ENCODE results near the gene TUBB. TPM values are rescaled to one million over a fixed set of nuclear protein-coding genes. Genes with fewer than 3 reads are reported as not detected.

The TUBB gene
- 100 to 1,000 TPM; 483 to 700 TPM for total RNA-seq
- 1,000 to 10,000 TPM; 1,177 to 1,220 TPM for polyA plus RNA-seq (ENCODE audit: insufficient read length in 2 of 2)
- long read RNA-seq, donor 1, transcript TUBB-205 (4 exons, 2,670 nt): major isoform, 825 of 889 reads
- long read RNA-seq, donor 1, partial matches to known transcripts: 54 of 889 reads
- long read RNA-seq, donor 1, other reads (novel, unspliced or antisense): 6 of 889 reads
- long read RNA-seq, donor 2, transcript TUBB-205 (4 exons, 2,670 nt): major isoform, 264 of 343 reads
- long read RNA-seq, donor 2, partial matches to known transcripts: 79 of 343 reads
- long read RNA-seq, donor 2, other reads (novel, unspliced or antisense): 0 of 343 reads
- long read RNA-seq, donor 3, transcript TUBB-205 (4 exons, 2,670 nt): major isoform, 451 of 576 reads
- long read RNA-seq, donor 3, partial matches to known transcripts: 82 of 576 reads
- long read RNA-seq, donor 3, other reads (novel, unspliced or antisense): 40 of 576 reads
- long read RNA-seq, donor 4, transcript TUBB-205 (4 exons, 2,670 nt): major isoform, 653 of 1,012 reads
- long read RNA-seq, donor 4, partial matches to known transcripts: 229 of 1,012 reads
- long read RNA-seq, donor 4, other reads (novel, unspliced or antisense): 130 of 1,012 reads

DNA sequence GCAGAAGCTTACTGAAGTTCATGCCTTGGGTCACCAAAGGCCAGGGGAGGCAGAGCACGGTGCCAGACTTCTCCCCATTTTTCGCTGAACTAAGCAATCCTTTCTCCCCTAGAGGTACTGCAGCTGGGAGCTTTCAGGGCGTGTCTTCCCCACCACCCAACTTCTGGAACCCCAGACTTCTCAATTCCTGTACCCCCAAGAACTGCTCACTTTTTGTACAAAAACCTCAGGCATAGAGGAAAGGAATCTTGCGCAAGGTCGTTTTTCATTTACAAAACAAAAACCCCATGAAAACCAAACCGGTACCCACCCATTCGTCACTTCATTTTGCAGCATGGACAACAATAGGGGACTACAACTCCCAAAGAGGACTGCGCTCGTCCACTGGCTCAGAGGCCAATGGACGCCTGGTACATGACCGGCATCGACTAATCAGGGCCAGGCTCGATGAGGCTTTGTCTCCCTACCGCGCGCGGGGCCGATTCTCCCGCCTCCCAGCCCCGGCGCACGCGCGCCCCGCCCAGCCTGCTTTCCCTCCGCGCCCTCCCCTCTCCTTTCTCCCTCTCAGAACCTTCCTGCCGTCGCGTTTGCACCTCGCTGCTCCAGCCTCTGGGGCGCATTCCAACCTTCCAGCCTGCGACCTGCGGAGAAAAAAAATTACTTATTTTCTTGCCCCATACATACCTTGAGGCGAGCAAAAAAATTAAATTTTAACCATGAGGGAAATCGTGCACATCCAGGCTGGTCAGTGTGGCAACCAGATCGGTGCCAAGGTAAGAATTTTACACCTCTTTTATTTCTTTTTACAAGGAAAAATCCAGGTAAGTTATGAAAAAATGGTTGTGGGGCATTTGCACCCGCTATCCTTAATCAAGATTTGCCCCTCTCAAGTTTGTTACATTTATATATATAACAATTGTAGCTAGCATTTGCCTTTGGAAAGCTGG, at the start of gene TUBB:
Gene TUBB (plus strand): TSS at position 562 of the 947 bp plus-strand sequence. CDS start 155 bp downstream, at position 717.
- Histone ChIP-seq H3K27me3 (ENCODE audit: control insufficient read depth, insufficient read depth, low read length) (no peaks in the 10 kb centered on the region), H3K9me3 (ENCODE audit: control insufficient read depth, insufficient read depth, low read length) (no peaks in the 10 kb centered on the region), H3K4me1 (ENCODE audit: control insufficient read depth, insufficient read depth, low read length) (peaks cover 46% of the 10 kb centered on the region), H3K27ac (ENCODE audit: low read depth, low read length) (peak within 1 kb of the TSS; percentile 96), H3K36me3 (ENCODE audit: control insufficient read depth, insufficient read depth, low read length) (peaks cover 35% of the 10 kb centered on the region), H3K4me3 (ENCODE audit: low read depth, low read length) (peak within 1 kb of the TSS; percentile 81)
- under 1% methylated on average over 34 of the region's 38 CpGs for WGBS (ENCODE audit: insufficient coverage)
- peak; percentile 89 to 99 (median 96) for DNase-seq (ENCODE audit: low read depth in 4 of 6, low spot score in 6 of 6)

DNA sequence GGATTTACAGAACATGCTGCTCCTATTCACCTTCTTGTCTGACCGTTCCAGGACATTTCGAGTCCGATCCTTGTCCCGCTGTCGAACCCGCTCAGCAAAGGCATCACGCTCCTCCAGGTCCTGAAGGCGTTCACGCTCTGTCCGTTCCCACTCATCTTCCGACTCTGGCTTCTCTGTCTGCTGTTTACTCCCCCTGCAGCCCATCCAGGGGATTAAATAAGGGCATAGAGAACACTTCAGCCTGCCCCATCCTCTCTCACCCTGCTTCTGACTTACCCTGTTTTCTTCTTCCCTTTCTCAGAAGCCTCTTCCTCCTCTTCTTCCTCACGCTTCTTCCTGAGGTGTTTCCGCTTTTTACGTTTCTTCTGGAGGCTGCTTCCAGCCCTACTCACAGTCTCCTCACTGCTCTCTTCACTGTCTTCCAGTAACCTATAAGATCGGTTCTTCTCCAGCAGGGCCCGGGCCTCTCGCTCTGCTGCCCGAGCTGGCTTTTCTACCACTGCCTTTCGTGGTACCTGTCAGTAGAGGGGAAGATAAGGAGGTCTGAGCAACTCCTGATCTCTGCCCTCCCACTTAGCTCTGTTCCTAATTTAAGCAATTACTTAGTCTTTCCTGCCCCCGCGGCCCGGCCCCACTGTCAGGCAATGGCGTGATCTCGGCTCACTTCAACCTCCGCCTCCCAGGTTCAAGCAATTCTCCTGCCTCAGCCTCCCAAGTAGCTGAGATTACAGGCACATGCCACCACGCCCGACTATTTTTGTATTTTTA, 49.2 kb upstream of the TUBB start:
- DNase-seq (ENCODE audit: low read depth in 4 of 6, low spot score in 6 of 6): no peak
- Histone ChIP-seq H3K4me3 (ENCODE audit: low read depth, low read length) (no peak overlapping the region), H3K27ac (ENCODE audit: low read depth, low read length) (no peak overlapping the region), H3K9me3 (ENCODE audit: control insufficient read depth, insufficient read depth, low read length) (no peaks in the 10 kb centered on the region), H3K4me1 (ENCODE audit: control insufficient read depth, insufficient read depth, low read length) (peaks cover 9% of the 10 kb centered on the region), H3K36me3 (ENCODE audit: control insufficient read depth, insufficient read depth, low read length) (peaks cover 38% of the 10 kb centered on the region), H3K27me3 (ENCODE audit: control insufficient read depth, insufficient read depth, low read length) (no peaks in the 10 kb centered on the region)
- 92% methylated on average over 20 of the region's 27 CpGs for WGBS (ENCODE audit: insufficient coverage)

GRCh38 chr6:30672445-30673253, 47.5 kb upstream of the TUBB start, which contains the start of gene DHX16:
TSS of gene DHX16 (minus strand) at chr6:30673006. CDS start at chr6:30672841, 165 bp downstream.
- Histone ChIP-seq H3K27me3 (ENCODE audit: control insufficient read depth, insufficient read depth, low read length) (no peaks in the 10 kb centered on the region), H3K4me3 (ENCODE audit: low read depth, low read length) (peak within 1 kb of the TSS; percentile 91), H3K4me1 (ENCODE audit: control insufficient read depth, insufficient read depth, low read length) (peaks cover 9% of the 10 kb centered on the region), H3K36me3 (ENCODE audit: control insufficient read depth, insufficient read depth, low read length) (peaks cover 45% of the 10 kb centered on the region), H3K9me3 (ENCODE audit: control insufficient read depth, insufficient read depth, low read length) (no peaks in the 10 kb centered on the region), H3K27ac (ENCODE audit: low read depth, low read length) (peak within 1 kb of the TSS; percentile 76)
- WGBS (ENCODE audit: insufficient coverage): under 1% methylated on average over 52 of the region's 57 CpGs
- DNase-seq (ENCODE audit: low read depth in 4 of 6, low spot score in 6 of 6): peak; percentile 91 to 99 (median 96)

DNA sequence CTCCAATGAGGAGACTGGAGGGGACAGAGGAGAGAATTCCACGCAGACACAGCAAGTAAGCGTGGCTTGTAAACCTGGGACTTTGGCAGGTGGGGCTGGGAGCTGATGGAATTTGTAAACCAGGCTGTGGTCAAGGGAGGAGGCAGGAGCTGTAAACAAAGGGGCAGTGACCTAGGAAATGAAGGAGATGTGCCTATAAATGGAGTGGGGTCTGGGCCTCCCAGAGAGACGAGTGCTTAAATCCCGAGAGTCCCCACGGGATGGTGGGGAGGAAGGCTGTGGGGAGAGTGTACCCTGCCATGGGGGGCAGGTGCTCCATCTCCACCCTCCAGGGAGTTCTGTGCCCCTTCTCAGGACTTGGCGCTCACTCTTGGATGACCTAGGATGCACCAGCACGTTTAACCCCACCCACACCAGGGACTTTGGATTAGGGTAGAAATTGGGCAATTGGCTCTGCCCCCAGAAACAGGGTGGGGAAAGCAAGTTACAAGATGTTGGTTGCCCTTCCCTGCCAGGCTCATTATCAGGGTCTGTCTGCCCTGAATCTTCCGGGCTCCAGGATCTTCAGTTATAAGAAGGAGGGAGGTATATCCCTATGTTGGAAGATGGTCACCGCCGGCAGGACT, 43.4 kb upstream of the TUBB start:
- peaks cover 34% of the 10 kb centered on the region for H3K36me3 ChIP-seq (ENCODE audit: control insufficient read depth, insufficient read depth, low read length)
- peaks cover 16% of the 10 kb centered on the region for H3K4me1 ChIP-seq (ENCODE audit: control insufficient read depth, insufficient read depth, low read length)
- 88% methylated on average over 2 of the region's 10 CpGs for WGBS (ENCODE audit: insufficient coverage)

DNA sequence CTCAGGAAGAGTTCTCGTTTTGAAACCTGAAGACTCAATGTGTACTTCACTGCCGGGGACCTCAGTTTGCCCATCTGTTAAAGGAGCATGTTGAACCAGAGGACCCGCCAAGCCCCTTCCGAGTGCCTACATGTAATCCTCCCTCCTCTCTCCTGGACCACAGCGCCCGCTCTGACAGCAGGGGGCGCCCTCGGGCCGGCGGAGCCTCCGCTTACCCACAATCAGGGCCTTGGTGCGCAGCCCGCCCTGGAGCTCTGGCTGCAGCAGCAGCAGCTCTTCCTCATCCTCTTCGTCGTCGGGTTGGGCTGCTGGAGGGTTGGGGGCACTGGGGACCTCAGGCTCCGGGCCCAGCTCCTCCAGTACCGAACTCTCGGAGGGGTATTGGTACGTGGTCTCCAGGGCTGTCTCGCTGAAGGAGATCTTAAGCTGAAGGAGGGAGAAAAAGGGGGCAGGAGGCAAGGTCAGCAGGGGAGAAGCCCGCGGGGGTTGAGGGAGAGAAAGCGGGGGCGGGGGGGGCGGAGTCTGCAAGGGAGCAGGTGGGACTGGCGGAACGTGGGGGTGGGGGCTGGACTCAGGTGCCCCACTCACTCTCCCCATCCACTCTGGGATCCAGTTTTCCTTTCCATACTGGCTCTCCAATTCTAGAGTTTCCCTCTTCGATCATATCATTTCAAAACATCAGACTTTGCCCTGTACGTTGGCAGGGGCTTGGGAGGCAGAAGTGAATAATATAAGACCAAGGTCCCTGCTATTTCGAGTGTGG, 41.0 kb upstream of the TUBB start:
- Histone ChIP-seq H3K4me3 (ENCODE audit: low read depth, low read length) (no peak overlapping the region), H3K36me3 (ENCODE audit: control insufficient read depth, insufficient read depth, low read length) (peaks cover 37% of the 10 kb centered on the region), H3K27ac (ENCODE audit: low read depth, low read length) (no peak overlapping the region), H3K4me1 (ENCODE audit: control insufficient read depth, insufficient read depth, low read length) (peaks cover 34% of the 10 kb centered on the region), H3K27me3 (ENCODE audit: control insufficient read depth, insufficient read depth, low read length) (no peaks in the 10 kb centered on the region), H3K9me3 (ENCODE audit: control insufficient read depth, insufficient read depth, low read length) (no peaks in the 10 kb centered on the region)
- WGBS (ENCODE audit: insufficient coverage): 11% methylated on average over 17 of the region's 31 CpGs
- DNase-seq (ENCODE audit: low read depth in 4 of 6, low spot score in 6 of 6): peak in 5 of 6 donors; percentile 27 to 86 (median 54)

More for the DNA sequence above, 43.4 kb upstream of the TUBB start:
- H3K9me3 ChIP-seq (ENCODE audit: control insufficient read depth, insufficient read depth, low read length): no peaks in the 10 kb centered on the region
- DNase-seq (ENCODE audit: low read depth in 4 of 6, low spot score in 6 of 6): no peak
- no peak overlapping the region for H3K27ac ChIP-seq (ENCODE audit: low read depth, low read length)
- no peak overlapping the region for H3K4me3 ChIP-seq (ENCODE audit: low read depth, low read length)
- H3K27me3 ChIP-seq (ENCODE audit: control insufficient read depth, insufficient read depth, low read length): no peaks in the 10 kb centered on the region

GRCh38 chr6:30679765-30680535, 40.2 kb upstream of the TUBB start:
- Histone ChIP-seq H3K36me3 (ENCODE audit: control insufficient read depth, insufficient read depth, low read length) (peaks cover 37% of the 10 kb centered on the region), H3K4me1 (ENCODE audit: control insufficient read depth, insufficient read depth, low read length) (peaks cover 42% of the 10 kb centered on the region), H3K9me3 (ENCODE audit: control insufficient read depth, insufficient read depth, low read length) (no peaks in the 10 kb centered on the region), H3K27ac (ENCODE audit: low read depth, low read length) (no peak overlapping the region), H3K27me3 (ENCODE audit: control insufficient read depth, insufficient read depth, low read length) (no peaks in the 10 kb centered on the region), H3K4me3 (ENCODE audit: low read depth, low read length) (no peak overlapping the region)
- WGBS (ENCODE audit: insufficient coverage): 74% methylated on average over 5 of the region's 7 CpGs
- DNase-seq (ENCODE audit: low read depth in 4 of 6, low spot score in 6 of 6): no peak

GRCh38 chr6:30681766-30682142, 38.4 kb upstream of the TUBB start:
- Histone ChIP-seq H3K4me3 (ENCODE audit: low read depth, low read length) (peak overlapping the region; percentile 16), H3K9me3 (ENCODE audit: control insufficient read depth, insufficient read depth, low read length) (no peaks in the 10 kb centered on the region), H3K27me3 (ENCODE audit: control insufficient read depth, insufficient read depth, low read length) (no peaks in the 10 kb centered on the region), H3K27ac (ENCODE audit: low read depth, low read length) (peak overlapping the region; percentile 88), H3K4me1 (ENCODE audit: control insufficient read depth, insufficient read depth, low read length) (peaks cover 57% of the 10 kb centered on the region), H3K36me3 (ENCODE audit: control insufficient read depth, insufficient read depth, low read length) (peaks cover 38% of the 10 kb centered on the region)
- 76% methylated on average over 3 of the region's 4 CpGs for WGBS (ENCODE audit: insufficient coverage)
- no peak for DNase-seq (ENCODE audit: low read depth in 4 of 6, low spot score in 6 of 6)
